Glutamatergic neuron (in vitro differentiated cells): ENCODE results near the gene DNAJC18. TPM values are rescaled to one million over a fixed set of nuclear protein-coding genes. Genes with fewer than 3 reads are reported as not detected.

ENCODE experiments used
- DNase-seq: peaks from one replicate; pipeline ENCODE4 v3.0.0; 2022
- H3K27ac Mint-ChIP-seq: one replicate; pipeline ENCODE4 v1.8.0; 2020; ENCODE audit warnings: mild to moderate bottlenecking, mixed read lengths, inconsistent platforms; ENCODE audit not compliant: unreplicated experiment
- H3K27me3 Mint-ChIP-seq: one replicate; pipeline ENCODE4 v1.8.0; 2020; ENCODE audit warnings: mild to moderate bottlenecking, moderate library complexity, mixed read lengths, inconsistent platforms; ENCODE audit not compliant: unreplicated experiment
- H3K36me3 Mint-ChIP-seq: one replicate; pipeline ENCODE4 v1.8.0; 2020; ENCODE audit warnings: mild to moderate bottlenecking, mixed read lengths, inconsistent platforms; ENCODE audit not compliant: unreplicated experiment
- H3K4me1 Mint-ChIP-seq: one replicate; pipeline ENCODE4 v1.8.0; 2020; ENCODE audit warnings: mild to moderate bottlenecking, low read depth, mixed read lengths, inconsistent platforms; ENCODE audit not compliant: unreplicated experiment
- H3K4me3 Mint-ChIP-seq: one replicate; pipeline ENCODE4 v1.8.0; 2020; ENCODE audit warnings: mild to moderate bottlenecking, mixed read lengths, inconsistent platforms; ENCODE audit not compliant: unreplicated experiment
- H3K9me3 Mint-ChIP-seq: one replicate; pipeline ENCODE4 v1.8.0; 2020; ENCODE audit warnings: mild to moderate bottlenecking, moderate library complexity, mixed read lengths, inconsistent platforms; ENCODE audit not compliant: unreplicated experiment
- total RNA-seq: library from RNA; stranded (reverse); fragmentation: NEBNext Ultra II Directional; extraction: Animal tissue kit (Norgen Biotek cat#: 25700); gene quantifications from one replicate; pipeline ENCODE4 v1.2.1, GENCODE V29; 2021; ENCODE audit not compliant: unreplicated experiment
- TF ChIP-seq, protein P1 (sequence below): fragments of 200-600 bp; sonication (generic); IDR thresholded peaks from one replicate; pipeline ENCODE4 v1.5.0; 2021; ENCODE audit not compliant: partially characterized antibody, unreplicated experiment

The DNAJC18 gene
- total RNA-seq, 1 donor from 2014 or later = 55.9 TPM

- no peaks in the 10 kb centered on the region for H3K27me3 Mint-ChIP-seq
- H3K9me3 Mint-ChIP-seq = peaks cover 3% of the 10 kb centered on the region
- no peaks in the 10 kb centered on the region for H3K36me3 Mint-ChIP-seq
- H3K4me1 Mint-ChIP-seq = peaks cover 3% of the 10 kb centered on the region
- TF ChIP-seq, protein P1, sequence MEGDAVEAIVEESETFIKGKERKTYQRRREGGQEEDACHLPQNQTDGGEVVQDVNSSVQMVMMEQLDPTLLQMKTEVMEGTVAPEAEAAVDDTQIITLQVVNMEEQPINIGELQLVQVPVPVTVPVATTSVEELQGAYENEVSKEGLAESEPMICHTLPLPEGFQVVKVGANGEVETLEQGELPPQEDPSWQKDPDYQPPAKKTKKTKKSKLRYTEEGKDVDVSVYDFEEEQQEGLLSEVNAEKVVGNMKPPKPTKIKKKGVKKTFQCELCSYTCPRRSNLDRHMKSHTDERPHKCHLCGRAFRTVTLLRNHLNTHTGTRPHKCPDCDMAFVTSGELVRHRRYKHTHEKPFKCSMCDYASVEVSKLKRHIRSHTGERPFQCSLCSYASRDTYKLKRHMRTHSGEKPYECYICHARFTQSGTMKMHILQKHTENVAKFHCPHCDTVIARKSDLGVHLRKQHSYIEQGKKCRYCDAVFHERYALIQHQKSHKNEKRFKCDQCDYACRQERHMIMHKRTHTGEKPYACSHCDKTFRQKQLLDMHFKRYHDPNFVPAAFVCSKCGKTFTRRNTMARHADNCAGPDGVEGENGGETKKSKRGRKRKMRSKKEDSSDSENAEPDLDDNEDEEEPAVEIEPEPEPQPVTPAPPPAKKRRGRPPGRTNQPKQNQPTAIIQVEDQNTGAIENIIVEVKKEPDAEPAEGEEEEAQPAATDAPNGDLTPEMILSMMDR = no peak
- H3K27ac Mint-ChIP-seq = no peak overlapping the region
- H3K4me3 Mint-ChIP-seq = no peak overlapping the region
- DNase-seq = no peak
These were observed 31.8 kb downstream of the DNAJC18 start for GRCh38 chr5:139407517-139407916.

DNA sequence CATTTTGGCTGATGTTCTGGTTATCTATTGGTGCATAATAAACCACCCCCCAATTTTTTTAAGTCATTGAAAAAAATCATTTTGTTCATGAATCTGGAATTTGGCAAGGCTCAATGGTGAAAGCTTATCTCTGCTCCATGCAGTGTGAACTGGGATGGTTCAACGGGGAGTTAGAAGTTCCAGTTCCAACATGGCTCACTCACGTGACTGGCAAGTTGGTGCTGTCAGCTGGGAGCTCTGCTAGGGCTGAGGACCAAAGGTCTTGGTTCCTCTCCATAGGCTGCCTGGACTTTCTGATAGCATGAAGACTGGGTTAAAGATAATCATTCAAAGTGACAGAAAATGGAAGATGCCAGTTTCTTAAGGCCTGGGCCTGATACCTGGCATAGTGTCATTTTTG lies 32.4 kb downstream of the DNAJC18 start:
- Mint-ChIP-seq H3K27ac (no peak overlapping the region), H3K4me1 (peaks cover 4% of the 10 kb centered on the region), H3K36me3 (no peaks in the 10 kb centered on the region), H3K27me3 (no peaks in the 10 kb centered on the region), H3K9me3 (peaks cover 5% of the 10 kb centered on the region), H3K4me3 (no peak overlapping the region)
- TF ChIP-seq, protein P1 = no peak
- no peak for DNase-seq

DNA sequence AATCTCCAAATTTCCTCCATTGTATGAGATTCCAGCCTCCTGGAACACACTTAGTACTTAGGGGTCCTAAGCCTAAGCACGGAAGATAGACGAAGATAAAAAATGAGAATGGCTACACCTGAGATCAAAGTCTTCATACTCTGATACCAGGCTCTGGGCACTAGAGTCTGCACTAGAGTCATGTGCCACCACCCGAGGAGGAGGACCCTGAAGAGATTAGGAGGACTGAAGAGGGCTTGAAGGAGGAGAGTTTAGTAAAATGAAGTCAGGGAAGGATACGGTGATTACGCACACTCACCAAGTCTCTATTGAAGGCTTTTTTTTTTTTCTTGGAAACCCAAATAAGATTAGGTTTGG lies 34.9 kb downstream of the DNAJC18 start:
- no peaks in the 10 kb centered on the region for H3K36me3 Mint-ChIP-seq
- TF ChIP-seq, protein P1 = no peak
- peak overlapping the region; percentile 34 for H3K27ac Mint-ChIP-seq
- H3K9me3 Mint-ChIP-seq = peaks cover 6% of the 10 kb centered on the region
- H3K27me3 Mint-ChIP-seq = no peaks in the 10 kb centered on the region
- DNase-seq = no peak
- H3K4me1 Mint-ChIP-seq = peaks cover 4% of the 10 kb centered on the region
- H3K4me3 Mint-ChIP-seq = peak overlapping the region; percentile 98

DNA sequence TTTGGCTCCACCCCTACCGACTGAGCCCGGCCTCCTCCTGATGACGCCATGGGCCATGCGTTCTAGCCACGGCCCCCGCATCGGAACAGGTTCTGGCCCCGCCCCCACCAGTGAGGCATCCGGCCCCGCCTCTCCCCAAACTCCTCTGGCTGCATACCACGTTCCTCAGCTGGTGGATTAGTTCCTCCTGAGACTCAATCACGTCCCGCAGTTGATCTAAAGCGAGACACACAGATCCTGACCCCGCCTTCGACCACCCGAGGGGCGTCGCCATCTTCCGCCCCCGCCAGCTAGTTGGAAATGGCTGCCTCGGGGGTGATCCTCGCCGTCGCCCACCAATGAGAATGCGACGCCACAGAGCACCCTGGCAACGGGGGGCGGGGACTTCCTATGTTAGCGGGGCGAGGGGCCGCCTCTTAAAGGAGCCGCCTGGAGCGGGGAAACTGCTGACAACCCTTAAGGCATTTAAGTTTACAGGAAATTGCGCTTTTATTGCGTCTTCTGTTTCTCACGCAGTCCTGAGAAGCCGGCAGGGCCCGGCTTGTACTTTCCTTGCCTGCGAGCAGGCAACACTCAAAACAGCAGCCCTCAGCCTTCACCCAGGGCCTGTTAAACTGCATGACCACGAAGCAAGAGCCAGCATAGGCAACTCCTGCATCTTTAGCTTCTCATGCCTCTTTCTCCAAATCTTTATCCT lies 35.4 kb downstream of the DNAJC18 start, which contains the start of gene SPATA24:
Gene SPATA24, minus strand, starts transcription at position 303 of the 697 bp plus-strand sequence. Its CDS starts 29 bp downstream, at position 274.
- peak within 1 kb of the TSS; percentile 98 for H3K27ac Mint-ChIP-seq
- peak; percentile 97 for DNase-seq
- peaks cover 4% of the 10 kb centered on the region for H3K4me1 Mint-ChIP-seq
- no peaks in the 10 kb centered on the region for H3K36me3 Mint-ChIP-seq
- no peaks in the 10 kb centered on the region for H3K27me3 Mint-ChIP-seq
- H3K9me3 Mint-ChIP-seq = peaks cover 6% of the 10 kb centered on the region
- peak within 1 kb of the TSS; percentile 98 for H3K4me3 Mint-ChIP-seq
- TF ChIP-seq, protein P1 = no peak

GRCh38 chr5:139403418-139403786 lies 35.9 kb downstream of the DNAJC18 start:
- Mint-ChIP-seq H3K36me3 (no peaks in the 10 kb centered on the region), H3K27ac (peak overlapping the region; percentile 98), H3K4me1 (peaks cover 4% of the 10 kb centered on the region), H3K27me3 (no peaks in the 10 kb centered on the region), H3K9me3 (peaks cover 6% of the 10 kb centered on the region), H3K4me3 (peak overlapping the region; percentile 98)
- TF ChIP-seq, protein P1 = no peak
- no peak for DNase-seq
